ENCODE results near the gene YTHDF1. TPM values are rescaled to one million over a fixed set of nuclear protein-coding genes. Genes with fewer than 3 reads are reported as not detected.

The YTHDF1 gene
- polyA plus RNA-seq, 1 experiment: 22.4 TPM

DNA sequence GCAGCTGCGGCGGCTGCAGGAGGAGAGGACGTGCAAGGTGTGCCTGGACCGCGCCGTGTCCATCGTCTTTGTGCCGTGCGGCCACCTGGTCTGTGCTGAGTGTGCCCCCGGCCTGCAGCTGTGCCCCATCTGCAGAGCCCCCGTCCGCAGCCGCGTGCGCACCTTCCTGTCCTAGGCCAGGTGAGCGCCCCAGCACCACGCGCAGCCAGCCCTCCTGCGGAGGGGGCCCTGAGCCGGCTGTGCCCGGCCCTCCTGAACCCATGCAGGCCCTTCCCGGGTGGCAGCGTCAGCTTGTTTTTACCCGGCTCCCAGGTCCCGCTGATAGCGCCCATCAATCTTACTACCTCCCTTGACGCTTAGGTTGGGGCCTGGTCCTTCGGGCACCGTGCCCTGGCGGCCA lies 23.5 kb upstream of the YTHDF1 start:
- DNase-seq (ENCODE audit: low read depth, low spot score): no peak
- TF ChIP-seq CTCF (IDR thresholded peaks at IDR 0.05; ENCODE audit: low read depth, low read length): no peak
- Histone ChIP-seq H3K9me3 (ENCODE audit: control insufficient read depth, insufficient read depth, low read length) (no peaks in the 10 kb centered on the region; the same call in 1 of the 2 replicates), H3K27me3 (ENCODE audit: control insufficient read depth, insufficient read depth, low read length) (peaks cover 11% of the 10 kb centered on the region), H3K27ac (ENCODE audit: low read depth, low read length) (no peak overlapping the region), H3K4me3 (ENCODE audit: low read depth, low read length) (no peak overlapping the region)
- CTCF ChIA-PET: interaction anchor here (2.7 kb wide), 1 partner anchor 16 kb away, joined by 10 read pairs; no protein-coding TSS in a partner anchor
- POLR2A ChIA-PET: no interaction called here

DNA sequence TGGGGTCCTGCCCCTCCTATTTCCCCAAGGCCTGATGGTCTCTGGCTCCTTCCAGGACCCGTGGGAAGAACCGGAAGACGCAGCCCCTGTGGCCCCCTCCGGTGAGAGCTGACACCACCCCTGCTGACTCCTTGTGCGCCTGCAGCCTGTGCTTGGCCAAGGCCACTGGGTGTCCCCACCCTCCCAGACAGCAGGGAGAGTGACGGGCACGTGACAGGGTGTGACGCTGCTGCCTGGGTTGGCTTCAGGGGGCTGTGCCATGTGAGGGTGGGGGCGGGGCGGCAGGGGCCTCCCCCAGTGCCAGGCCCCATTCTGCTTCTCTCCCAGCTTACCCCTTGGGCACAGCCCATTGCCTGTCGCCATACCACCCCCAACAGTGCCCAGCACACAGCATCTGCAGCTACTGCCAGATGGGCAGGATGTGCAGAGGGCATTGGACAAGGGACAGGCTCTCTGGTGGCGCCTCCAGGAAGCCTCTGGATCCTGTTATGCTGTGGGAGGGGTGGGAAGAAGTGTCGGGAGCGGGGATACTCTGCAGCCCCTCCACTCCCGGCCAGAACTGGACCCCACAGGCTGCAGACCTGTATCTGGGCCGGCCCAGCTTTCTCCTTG lies 22.7 kb upstream of the YTHDF1 start:
- peaks cover 9% of the 10 kb centered on the region for H3K27me3 ChIP-seq (ENCODE audit: control insufficient read depth, insufficient read depth, low read length)
- TF ChIP-seq CTCF (IDR thresholded peaks at IDR 0.05; ENCODE audit: low read depth, low read length): no peak
- POLR2A ChIA-PET: interaction anchor here (0.5 kb wide), 1 partner anchor 285 kb away, joined by 3 read pairs; no protein-coding TSS in a partner anchor

GRCh38 chr20:63238031-63238430 lies 22.1 kb upstream of the YTHDF1 start:
- no peak for DNase-seq (ENCODE audit: low read depth, low spot score)
- ChIA-PET CTCF (interaction anchor here (2.7 kb wide), 1 partner anchor 14 kb away, joined by 10 read pairs; no protein-coding TSS in a partner anchor), POLR2A (no interaction called here)
- Histone ChIP-seq H3K27ac (ENCODE audit: low read depth, low read length) (no peak overlapping the region), H3K9me3 (ENCODE audit: control insufficient read depth, insufficient read depth, low read length) (no peaks in the 10 kb centered on the region; the same call in 1 of the 2 replicates), H3K27me3 (ENCODE audit: control insufficient read depth, insufficient read depth, low read length) (peaks cover 9% of the 10 kb centered on the region), H3K4me3 (ENCODE audit: low read depth, low read length) (no peak overlapping the region)
- TF ChIP-seq CTCF (IDR thresholded peaks at IDR 0.05; ENCODE audit: low read depth, low read length): no peak

More for the DNA sequence above, 22.7 kb upstream of the YTHDF1 start:
- no peak for DNase-seq (ENCODE audit: low read depth, low spot score)
- Histone ChIP-seq H3K9me3 (ENCODE audit: control insufficient read depth, insufficient read depth, low read length) (no peaks in the 10 kb centered on the region; the same call in 1 of the 2 replicates), H3K27ac (ENCODE audit: low read depth, low read length) (no peak overlapping the region), H3K4me3 (ENCODE audit: low read depth, low read length) (no peak overlapping the region)
- CTCF ChIA-PET: interaction anchor here (2.7 kb wide), 1 partner anchor 15 kb away, joined by 10 read pairs; no protein-coding TSS in a partner anchor

- no peaks in the 10 kb centered on the region; the same call in 1 of the 2 replicates for H3K9me3 ChIP-seq (ENCODE audit: control insufficient read depth, insufficient read depth, low read length)
- no peak for DNase-seq (ENCODE audit: low read depth, low spot score)
- CTCF ChIA-PET: interaction anchor here (1.1 to 6.0 kb wide), 2 partner anchors 12 to 73 kb away, joined by 3 to 45 read pairs; no protein-coding TSS in a partner anchor
- H3K4me3 ChIP-seq (ENCODE audit: low read depth, low read length): no peak overlapping the region
- POLR2A ChIA-PET: no interaction called here
- H3K27me3 ChIP-seq (ENCODE audit: control insufficient read depth, insufficient read depth, low read length): peaks cover 5% of the 10 kb centered on the region
- TF ChIP-seq CTCF (IDR thresholded peaks at IDR 0.05; ENCODE audit: low read depth, low read length): no peak
- no peak overlapping the region for H3K27ac ChIP-seq (ENCODE audit: low read depth, low read length)
Observed at GRCh38 chr20:63236116-63236837, 20.3 kb upstream of the YTHDF1 start.
